Thymus (tissue), 11 donors: ENCODE data around the gene NRN1L. TPM values are rescaled to one million over a fixed set of nuclear protein-coding genes. Genes with fewer than 3 reads are reported as not detected.
A peak's percentile ranks its signal among the peaks of the same experiment; 100 is the strongest.
"Not testable (repeated sequence)": the region's sequence is repeated elsewhere in the genome, so short reads cannot be mapped to it uniquely, and the experiment has no call there.

Experiments
- DNase-seq, 9 donors: peaks; one replicate each; pipeline ENCODE4 v3.0.0-alpha.2; 2013; ENCODE audit warnings: low spot score in 9 of 9, low read depth in 6 of 9, missing footprints in 1 of 9
- H3K27ac ChIP-seq, 2 donors: one replicate each; pipeline ENCODE4 v1.5.1; 2013; ENCODE audit warnings: control low read depth in 1 of 2, low read depth in 1 of 2, low read length in 1 of 2, mild to moderate bottlenecking in 1 of 2, moderate library complexity in 1 of 2
- H3K27me3 ChIP-seq, 2 donors: one replicate each; pipeline ENCODE4 v1.5.1; 2013; ENCODE audit warnings: low read length in 1 of 2; ENCODE audit not compliant: control insufficient read depth in 2 of 2, insufficient read depth in 1 of 2
- H3K36me3 ChIP-seq, 2 donors: one replicate each; pipeline ENCODE4 v1.5.1; 2013; ENCODE audit warnings: low read length in 1 of 2, mild to moderate bottlenecking in 1 of 2, moderate library complexity in 1 of 2; ENCODE audit not compliant: control insufficient read depth in 2 of 2, insufficient read depth in 2 of 2
- H3K4me1 ChIP-seq, 2 donors: one replicate each; pipeline ENCODE4 v1.5.1; 2013; ENCODE audit warnings: low read length in 2 of 2; ENCODE audit not compliant: control insufficient read depth in 2 of 2, insufficient read depth in 2 of 2
- H3K4me3 ChIP-seq, 2 donors: one replicate each; pipeline ENCODE4 v1.5.1; 2013; ENCODE audit warnings: low read length in 2 of 2, control low read depth in 1 of 2, mild to moderate bottlenecking in 1 of 2
- H3K9me3 ChIP-seq, 2 donors: one replicate each; pipeline ENCODE4 v1.5.1; 2013; ENCODE audit warnings: low read length in 1 of 2, mild to moderate bottlenecking in 1 of 2; ENCODE audit not compliant: control insufficient read depth in 2 of 2, insufficient read depth in 1 of 2
- WGBS: extraction: QIAGEN DNeasy Blood & Tissue Kit; methylation state at CpG from one replicate; pipeline ENCODE4 v1.1.7; 2013; 5-methylcytosine and 5-hydroxymethylcytosine counted together
- polyA plus RNA-seq: library from polyadenylated mRNA; stranded (reverse); fragments of 200-250 nt; gene quantifications from one replicate; pipeline ENCODE4 v1.2.3, GENCODE V29; 2013
- total RNA-seq: library from RNA; stranded (reverse); fragments of 120-200 nt; gene quantifications from one replicate; pipeline ENCODE4 v1.2.4, GENCODE V29; 2013
- donor health status: healthy.

Gene NRN1L
- total and polyA plus RNA-seq, 2 donors: 0.28 to 5.6 TPM

DNA sequence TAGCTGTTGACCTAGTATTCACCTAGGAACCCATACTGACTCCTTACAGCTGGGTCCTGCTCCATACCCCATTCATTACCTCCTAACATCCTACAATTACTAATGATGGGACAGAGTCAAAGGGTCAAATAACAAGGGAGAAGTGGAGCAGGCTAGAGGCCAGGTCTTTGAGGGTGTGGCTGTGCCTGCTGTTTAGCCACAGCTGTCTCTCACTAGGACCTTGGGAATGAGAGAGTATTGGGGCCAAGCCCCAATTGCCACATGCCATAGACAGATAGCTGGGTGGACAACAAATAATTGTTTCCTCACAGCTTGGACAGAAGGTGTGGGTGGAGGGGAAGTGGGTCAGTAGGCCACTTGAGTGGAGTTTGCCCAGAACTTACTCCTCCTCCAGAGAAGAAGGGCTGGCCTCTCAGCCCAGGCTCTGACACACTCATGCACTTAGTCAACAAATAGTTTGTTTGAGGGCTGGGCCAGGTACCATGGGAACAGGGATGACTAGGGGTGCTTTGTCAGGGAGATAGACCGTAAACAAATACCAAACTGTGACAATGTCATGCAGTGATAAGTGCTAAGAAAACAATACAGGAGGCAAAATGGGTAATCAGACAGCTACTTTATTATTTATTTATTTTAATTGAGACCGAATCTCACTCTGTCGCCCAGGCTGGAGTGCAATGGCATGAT, 27.0 kb upstream of the NRN1L start:
- H3K9me3 ChIP-seq: no peaks in the 10 kb centered on the region
- no peak overlapping the region for H3K27ac ChIP-seq
- H3K4me3 ChIP-seq: no peak overlapping the region
- no peak for DNase-seq
- peaks cover 14 to 17% of the 10 kb centered on the region in 2 donors for H3K36me3 ChIP-seq
- H3K4me1 ChIP-seq: peaks cover 0 to 2% of the 10 kb centered on the region in 2 donors
- 97% methylated on average over 3 of the region's 3 CpGs for WGBS
- no peaks in the 10 kb centered on the region for H3K27me3 ChIP-seq

DNA sequence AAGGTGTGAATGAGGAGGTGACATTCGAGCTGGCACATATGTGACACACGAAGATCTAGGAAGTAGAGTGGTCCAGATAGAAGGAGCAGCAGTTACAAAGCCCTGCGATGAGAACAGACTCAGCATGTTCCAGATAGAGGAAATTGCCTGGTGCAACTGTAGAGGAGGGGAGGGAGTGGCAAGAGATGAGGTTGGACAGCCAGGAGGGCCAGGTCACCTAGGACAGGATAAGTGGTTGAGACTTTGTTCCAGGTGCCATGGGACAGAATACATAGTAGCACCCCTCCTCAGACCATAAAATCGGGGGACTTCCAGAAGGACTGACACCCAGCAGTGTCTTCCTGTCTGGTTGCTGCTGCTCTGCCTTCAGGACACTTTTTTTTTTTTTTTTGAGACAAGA, 26.2 kb upstream of the NRN1L start:
- WGBS: 90% methylated on average over 4 of the region's 4 CpGs
- Histone ChIP-seq H3K9me3 (no peaks in the 10 kb centered on the region), H3K27ac (no peak overlapping the region), H3K4me1 (peaks cover 0 to 2% of the 10 kb centered on the region in 2 donors), H3K4me3 (no peak overlapping the region), H3K27me3 (no peaks in the 10 kb centered on the region), H3K36me3 (peaks cover 15 to 19% of the 10 kb centered on the region in 2 donors)
- DNase-seq: no peak

DNA sequence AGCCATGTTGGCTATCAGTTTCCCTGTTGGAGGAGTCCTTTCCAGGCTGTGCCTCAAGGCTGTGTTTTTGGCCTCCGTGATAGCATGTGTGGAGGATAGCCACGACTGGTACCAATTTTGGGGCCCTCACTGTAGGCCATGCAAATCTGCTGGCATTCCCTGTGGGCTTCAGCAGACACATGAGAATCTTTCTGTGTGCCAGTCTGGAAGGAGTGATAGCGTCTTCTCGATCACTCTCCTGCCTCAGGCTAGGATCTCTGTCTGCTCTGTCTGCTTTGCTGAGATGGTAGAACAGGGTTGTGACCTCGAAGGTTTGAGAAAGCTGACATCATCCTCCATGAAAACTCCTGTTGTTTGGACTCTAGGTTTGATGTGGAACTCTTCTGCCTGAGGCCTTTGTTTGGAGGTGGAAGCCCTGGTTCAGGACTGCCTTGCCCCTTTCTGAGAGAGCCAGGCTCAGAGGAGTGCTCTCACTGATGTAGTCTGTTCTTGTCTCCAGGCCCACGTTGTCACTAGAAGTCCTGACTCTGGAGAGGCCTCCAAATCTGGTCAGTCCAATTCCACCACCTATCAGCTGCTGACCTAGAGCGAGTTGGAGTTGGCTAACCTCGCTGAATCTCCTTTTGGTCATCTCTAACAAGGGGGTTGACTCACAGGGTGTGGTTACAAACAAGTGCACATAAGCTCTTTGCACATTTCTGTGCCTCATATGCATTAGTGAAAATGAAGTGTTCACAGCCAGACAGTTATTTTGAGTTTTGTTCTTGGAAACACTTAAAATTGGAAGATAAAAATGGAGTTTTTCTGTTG, 23.9 kb upstream of the NRN1L start:
- Histone ChIP-seq H3K4me1 (peaks cover 0 to 5% of the 10 kb centered on the region in 2 donors), H3K36me3 (peaks cover 20 to 26% of the 10 kb centered on the region in 2 donors), H3K9me3 (no peaks in the 10 kb centered on the region), H3K4me3 (no peak overlapping the region), H3K27me3 (no peaks in the 10 kb centered on the region), H3K27ac (no peak overlapping the region)
- 96% methylated on average over 8 of the region's 8 CpGs for WGBS
- DNase-seq: no peak

DNA sequence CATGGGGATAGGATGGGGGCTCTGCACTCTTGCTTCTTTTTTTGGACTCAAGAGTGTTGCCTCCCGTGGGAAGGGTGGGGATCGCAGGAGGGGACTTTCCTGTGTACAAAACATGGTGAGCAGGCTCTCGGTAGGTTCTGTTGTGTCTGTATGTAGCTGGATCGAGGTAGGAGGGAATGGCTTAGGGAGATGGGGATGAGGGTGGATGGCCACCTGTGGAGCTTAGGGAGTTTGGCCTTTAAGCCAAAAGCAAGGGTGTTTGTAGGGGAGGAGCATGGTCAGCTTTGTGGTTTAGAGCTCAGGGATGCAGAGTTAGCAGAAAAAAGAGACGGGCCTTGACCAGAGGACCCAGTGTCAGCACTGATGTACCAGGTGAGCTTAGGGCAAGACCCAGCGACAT, 22.8 kb upstream of the NRN1L start:
- Histone ChIP-seq H3K4me3 (no peak overlapping the region), H3K27ac (no peak overlapping the region), H3K36me3 (peaks cover 20 to 36% of the 10 kb centered on the region in 2 donors), H3K4me1 (peaks cover 0 to 4% of the 10 kb centered on the region in 2 donors), H3K9me3 (no peaks in the 10 kb centered on the region), H3K27me3 (no peaks in the 10 kb centered on the region)
- 97% methylated on average over 6 of the region's 6 CpGs for WGBS
- DNase-seq: no peak

DNA sequence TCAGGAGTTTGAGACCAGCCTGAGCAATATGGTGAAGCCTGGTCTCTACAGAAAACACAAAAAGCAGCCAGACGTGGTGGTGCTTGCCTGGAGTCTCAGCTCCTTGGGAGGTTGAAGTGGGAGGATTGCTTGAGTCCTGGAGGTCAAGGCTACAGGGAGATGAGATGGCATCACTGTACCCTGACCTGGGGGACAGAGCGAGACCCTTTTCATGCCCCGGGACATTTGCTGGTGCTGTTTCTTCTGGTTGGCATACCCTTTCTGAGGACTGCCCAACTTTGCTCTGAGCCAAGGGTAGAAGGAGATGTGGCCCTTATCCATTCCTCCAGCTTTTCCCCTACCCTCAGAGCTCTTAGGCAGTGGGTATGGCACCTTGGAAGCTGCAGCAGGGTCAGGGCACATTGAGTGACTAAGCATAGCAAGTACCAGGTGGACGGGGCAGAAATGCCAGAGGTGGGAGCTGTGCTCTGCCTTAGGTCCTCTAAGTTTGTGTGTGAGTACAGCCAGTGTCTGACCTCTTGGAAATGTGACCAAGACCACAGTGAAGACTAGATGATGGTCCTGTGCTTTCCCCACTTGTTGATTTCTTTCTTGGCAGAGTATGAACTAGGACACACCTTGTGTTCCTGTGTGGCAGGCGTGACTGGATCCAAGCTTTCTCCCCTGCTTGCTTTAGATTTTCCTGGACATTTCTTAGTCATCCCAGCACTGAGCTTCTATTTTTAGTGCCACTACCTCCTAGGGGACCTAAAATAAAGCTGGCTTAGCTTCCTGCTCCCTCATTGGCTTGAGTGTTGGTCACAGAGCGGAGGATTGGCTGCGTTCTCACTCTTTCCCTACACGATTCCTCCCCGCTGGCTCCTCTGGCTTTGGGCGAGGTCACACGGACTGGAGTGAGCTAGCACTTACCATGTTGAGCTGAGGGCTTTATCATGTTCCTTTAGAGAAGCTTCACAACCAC, 21.8 kb upstream of the NRN1L start:
- Histone ChIP-seq H3K9me3 (no peaks in the 10 kb centered on the region), H3K4me1 (peaks cover 0 to 2% of the 10 kb centered on the region in 2 donors), H3K4me3 (no peak overlapping the region), H3K36me3 (peaks cover 24 to 45% of the 10 kb centered on the region in 2 donors), H3K27me3 (no peaks in the 10 kb centered on the region), H3K27ac (no peak overlapping the region)
- WGBS: 96% methylated on average over 11 of the region's 11 CpGs
- DNase-seq: no peak

DNA sequence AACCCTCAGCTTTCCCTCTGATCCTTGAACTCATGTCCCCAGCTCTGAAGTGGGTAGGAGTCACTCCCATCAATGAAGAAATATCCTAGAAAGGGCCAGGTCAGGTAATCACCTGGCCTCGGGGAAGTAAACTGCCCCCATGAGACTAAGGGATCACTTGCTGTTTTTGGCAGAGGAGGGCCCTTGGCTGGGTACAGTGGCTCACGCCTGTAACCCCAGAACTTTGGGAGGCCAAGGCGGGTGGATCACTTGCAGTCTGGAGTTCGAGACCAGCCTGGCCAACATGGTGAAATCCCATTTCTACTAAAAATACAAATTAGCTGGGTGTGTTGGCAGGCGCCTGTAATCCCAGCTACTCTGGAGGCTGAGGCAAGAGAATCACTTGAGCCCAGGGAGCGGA, 20.6 kb upstream of the NRN1L start:
- not testable (repeated sequence) for H3K9me3 ChIP-seq, H3K27ac ChIP-seq, H3K27me3 ChIP-seq, H3K4me3 ChIP-seq, H3K4me1 ChIP-seq, DNase-seq
- 95% methylated on average over 6 of the region's 6 CpGs for WGBS
- peaks cover 35 to 56% of the 10 kb centered on the region in 2 donors for H3K36me3 ChIP-seq

DNA sequence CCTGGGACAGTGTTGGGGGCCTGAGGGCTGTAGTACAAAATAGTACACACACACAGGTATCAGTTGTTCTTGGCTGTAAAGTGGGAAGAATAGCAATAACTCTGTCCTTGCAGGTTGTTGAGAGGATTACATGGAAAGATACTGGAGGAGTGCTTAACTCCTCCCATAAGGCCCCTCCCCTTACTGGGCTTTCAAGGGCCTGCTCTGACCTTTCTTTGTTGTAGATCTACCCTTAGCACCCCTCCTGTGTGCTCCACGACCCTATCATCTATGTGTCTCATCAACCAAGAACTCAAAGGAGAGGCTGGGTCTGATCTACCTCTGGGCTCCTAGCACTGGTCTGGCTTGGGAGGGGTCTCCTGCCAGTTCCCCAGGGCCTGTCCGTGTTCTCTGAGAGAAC, 20.1 kb upstream of the NRN1L start:
- Histone ChIP-seq H3K4me3 (no peak overlapping the region), H3K27ac (no peak overlapping the region), H3K36me3 (peaks cover 37 to 59% of the 10 kb centered on the region in 2 donors), H3K4me1 (peaks cover 0 to 2% of the 10 kb centered on the region in 2 donors), H3K9me3 (no peaks in the 10 kb centered on the region), H3K27me3 (no peaks in the 10 kb centered on the region)
- DNase-seq: no peak
- 98% methylated on average over 2 of the region's 2 CpGs for WGBS

DNA sequence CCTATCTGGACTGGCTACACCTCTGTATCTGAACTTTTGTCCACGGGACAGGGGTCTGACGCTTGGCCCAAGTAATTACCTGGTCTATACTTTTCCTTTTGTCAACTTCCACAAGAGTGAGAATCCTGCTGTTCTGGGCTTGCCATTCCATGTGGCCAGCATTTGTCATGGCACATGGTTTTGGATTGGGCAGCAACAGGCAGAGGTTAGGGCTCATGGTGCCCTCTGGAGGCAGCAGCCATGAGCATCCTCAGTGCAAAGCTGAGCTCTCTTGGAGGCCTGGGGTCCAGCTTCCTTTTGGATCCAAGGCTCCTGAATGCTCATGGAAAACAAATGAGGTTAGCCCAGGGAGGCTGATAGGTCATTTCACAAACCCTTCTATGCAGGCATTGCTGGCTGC, 19.4 kb upstream of the NRN1L start:
- Histone ChIP-seq H3K9me3 (no peaks in the 10 kb centered on the region), H3K36me3 (peaks cover 43 to 64% of the 10 kb centered on the region in 2 donors), H3K27ac (no peak overlapping the region), H3K27me3 (no peaks in the 10 kb centered on the region), H3K4me1 (peaks cover 0 to 2% of the 10 kb centered on the region in 2 donors), H3K4me3 (no peak overlapping the region)
- 96% methylated on average over 2 of the region's 2 CpGs for WGBS
- peak in 2 of 9 donors; percentile 30 to 37 for DNase-seq
